ENCODE measurements around the gene TLE1. TPM values are rescaled to one million over a fixed set of nuclear protein-coding genes. Genes with fewer than 3 reads are reported as not detected.

TLE1 gene
- total and polyA plus RNA-seq, 2 donors (not counting 1 experiment from before 2014, with no cell fraction given) = 33.5 to 80.3 TPM

DNA sequence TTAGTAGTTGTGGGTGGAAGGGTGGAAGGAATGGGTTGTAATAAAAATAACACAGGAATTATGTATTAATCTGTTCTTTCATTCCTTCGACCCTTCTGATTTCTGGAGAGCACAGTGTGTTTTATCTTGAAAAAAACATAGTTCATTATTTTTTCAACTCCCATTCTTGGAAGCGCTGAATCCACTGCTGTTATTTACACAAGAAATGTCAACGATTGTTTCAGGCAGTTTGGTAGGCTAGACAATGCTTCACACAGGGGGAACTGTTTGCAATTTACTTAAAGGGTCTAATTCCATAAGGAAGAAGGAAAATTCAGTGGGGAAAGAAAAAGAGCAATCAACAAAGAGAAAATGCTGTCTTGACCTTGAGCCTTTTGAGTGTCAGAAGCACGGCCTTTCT, 142.9 kb downstream of the TLE1 start:
- Mint-ChIP-seq H3K4me3 (no peak overlapping the region), H3K27me3 (peaks cover 11% of the 10 kb centered on the region), H3K9me3 (ENCODE audit: insufficient read depth) (no peaks in the 10 kb centered on the region), H3K27ac (no peak overlapping the region), H3K4me1 (no peaks in the 10 kb centered on the region)
- intact Hi-C loops (cut with micrococcal nuclease) = no loop called here
- ChIA-PET CTCF (no interaction called here), POLR2A (no interaction called here)
- no peaks in the 10 kb centered on the region for H3K36me3 ChIP-seq (replicated peaks in 1 of 2; ENCODE audit: control extremely low read depth in 1 of 2, control insufficient read depth in 1 of 2, extremely low read depth in 1 of 2, insufficient read depth in 2 of 2, low read length in 1 of 2)
- DNase-seq = no peak
- WGBS (ENCODE audit: insufficient coverage) = 50% methylated on average over 1 of the region's 4 CpGs
- no peak overlapping the region for H3K9ac ChIP-seq (ENCODE audit: low read length)
- H3K27ac ChIP-seq (ENCODE audit: low read length in 2 of 2) = no peak overlapping the region
- no peaks in the 10 kb centered on the region for H4K20me1 ChIP-seq (ENCODE audit: control insufficient read depth, insufficient read depth, low read length, poor library complexity, severe bottlenecking)
- no peaks in the 10 kb centered on the region for H3K9me3 ChIP-seq (ENCODE audit: control extremely low read depth in 1 of 3, control insufficient read depth in 2 of 3, insufficient read depth in 1 of 3, low read length in 2 of 3)
- H2AFZ ChIP-seq (ENCODE audit: insufficient read depth, low read depth, low read length, poor library complexity, severe bottlenecking) = no peak overlapping the region
- ATAC-seq (ENCODE audit: low read depth) = no peak
- H3K79me2 ChIP-seq (ENCODE audit: control insufficient read depth, insufficient read depth, low read length) = no peaks in the 10 kb centered on the region
- no peak overlapping the region for H3K4me3 ChIP-seq (ENCODE audit: control extremely low read depth in 1 of 5, extremely low read depth in 1 of 5, insufficient read depth in 1 of 5, low read depth in 2 of 5, low read length in 4 of 5)
- H3K4me2 ChIP-seq (replicated peaks; ENCODE audit: low read depth, low read length, poor library complexity, severe bottlenecking) = no peak overlapping the region
- peaks cover 0 to 8% (median 4%) of the 10 kb centered on the region in 4 experiments for H3K27me3 ChIP-seq (replicated peaks in 1 of 4; ENCODE audit: control extremely low read depth in 1 of 4, control insufficient read depth in 3 of 4, insufficient read depth in 4 of 4, low read length in 3 of 4)
- no peak for TF ChIP-seq EZH2 (IDR thresholded peaks at IDR 0.05; ENCODE audit: borderline replicate concordance, insufficient read depth, low read depth, low read length, poor library complexity, severe bottlenecking)
- TF ChIP-seq, protein P1, sequence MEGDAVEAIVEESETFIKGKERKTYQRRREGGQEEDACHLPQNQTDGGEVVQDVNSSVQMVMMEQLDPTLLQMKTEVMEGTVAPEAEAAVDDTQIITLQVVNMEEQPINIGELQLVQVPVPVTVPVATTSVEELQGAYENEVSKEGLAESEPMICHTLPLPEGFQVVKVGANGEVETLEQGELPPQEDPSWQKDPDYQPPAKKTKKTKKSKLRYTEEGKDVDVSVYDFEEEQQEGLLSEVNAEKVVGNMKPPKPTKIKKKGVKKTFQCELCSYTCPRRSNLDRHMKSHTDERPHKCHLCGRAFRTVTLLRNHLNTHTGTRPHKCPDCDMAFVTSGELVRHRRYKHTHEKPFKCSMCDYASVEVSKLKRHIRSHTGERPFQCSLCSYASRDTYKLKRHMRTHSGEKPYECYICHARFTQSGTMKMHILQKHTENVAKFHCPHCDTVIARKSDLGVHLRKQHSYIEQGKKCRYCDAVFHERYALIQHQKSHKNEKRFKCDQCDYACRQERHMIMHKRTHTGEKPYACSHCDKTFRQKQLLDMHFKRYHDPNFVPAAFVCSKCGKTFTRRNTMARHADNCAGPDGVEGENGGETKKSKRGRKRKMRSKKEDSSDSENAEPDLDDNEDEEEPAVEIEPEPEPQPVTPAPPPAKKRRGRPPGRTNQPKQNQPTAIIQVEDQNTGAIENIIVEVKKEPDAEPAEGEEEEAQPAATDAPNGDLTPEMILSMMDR (IDR thresholded peaks at IDR 0.05) = no peak
- H3K4me1 ChIP-seq (ENCODE audit: control insufficient read depth in 2 of 2, insufficient read depth in 2 of 2, low read length in 2 of 2) = no peaks in the 10 kb centered on the region

DNA sequence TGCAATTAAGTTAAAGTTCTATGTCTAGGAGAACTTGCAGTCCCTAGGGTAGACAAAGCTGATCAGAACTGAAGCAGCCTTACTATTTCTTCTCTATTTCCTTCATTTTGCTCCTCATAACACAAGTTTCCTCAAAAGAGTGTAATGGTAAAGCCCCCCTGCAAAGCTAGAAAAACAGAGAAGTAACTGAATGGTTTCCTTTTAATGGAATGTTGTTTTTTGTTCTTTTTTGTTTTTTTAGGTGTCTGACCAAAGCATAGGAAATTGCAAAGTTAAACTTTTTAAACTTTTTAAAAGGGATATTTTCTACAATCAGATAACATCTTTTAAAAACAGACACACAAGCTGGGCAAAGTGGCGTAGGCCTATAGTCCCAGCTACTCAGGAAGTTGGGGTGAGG, 145.7 kb downstream of the TLE1 start:
- no peak overlapping the region for H3K4me3 Mint-ChIP-seq
- no peaks in the 10 kb centered on the region for H4K20me1 ChIP-seq (ENCODE audit: control insufficient read depth, insufficient read depth, low read length, poor library complexity, severe bottlenecking)
- TF ChIP-seq EZH2 (IDR thresholded peaks at IDR 0.05; ENCODE audit: borderline replicate concordance, insufficient read depth, low read depth, low read length, poor library complexity, severe bottlenecking) = no peak
- TF ChIP-seq, protein P1 (IDR thresholded peaks at IDR 0.05) = no peak
- H3K4me3 ChIP-seq (ENCODE audit: control extremely low read depth in 1 of 5, extremely low read depth in 1 of 5, insufficient read depth in 1 of 5, low read depth in 2 of 5, low read length in 4 of 5) = no peak overlapping the region
- no peak for ATAC-seq (ENCODE audit: low read depth)
- POLR2A ChIA-PET = no interaction called here
- intact Hi-C loops (cut with micrococcal nuclease) = no loop called here
- H3K9me3 Mint-ChIP-seq (ENCODE audit: insufficient read depth) = no peaks in the 10 kb centered on the region
- H3K4me1 ChIP-seq (ENCODE audit: control insufficient read depth in 2 of 2, insufficient read depth in 2 of 2, low read length in 2 of 2) = no peaks in the 10 kb centered on the region
- H3K9ac ChIP-seq (ENCODE audit: low read length) = no peak overlapping the region
- no peak overlapping the region for H2AFZ ChIP-seq (ENCODE audit: insufficient read depth, low read depth, low read length, poor library complexity, severe bottlenecking)
- H3K9me3 ChIP-seq (ENCODE audit: control extremely low read depth in 1 of 3, control insufficient read depth in 2 of 3, insufficient read depth in 1 of 3, low read length in 2 of 3) = no peaks in the 10 kb centered on the region
- no peak overlapping the region for H3K27ac Mint-ChIP-seq
- H3K36me3 ChIP-seq (replicated peaks in 1 of 2; ENCODE audit: control extremely low read depth in 1 of 2, control insufficient read depth in 1 of 2, extremely low read depth in 1 of 2, insufficient read depth in 2 of 2, low read length in 1 of 2) = no peaks in the 10 kb centered on the region
- WGBS (ENCODE audit: insufficient coverage) = no CpG with 5 or more reads among the region's 1 CpG
- no peak overlapping the region for H3K27ac ChIP-seq (ENCODE audit: low read length in 2 of 2)
- CTCF ChIA-PET = no interaction called here
- peaks cover 0 to 5% (median under 1%) of the 10 kb centered on the region in 4 experiments for H3K27me3 ChIP-seq (replicated peaks in 1 of 4; ENCODE audit: control extremely low read depth in 1 of 4, control insufficient read depth in 3 of 4, insufficient read depth in 4 of 4, low read length in 3 of 4)
- H3K27me3 Mint-ChIP-seq = peaks cover 5% of the 10 kb centered on the region
- DNase-seq = no peak
- H3K79me2 ChIP-seq (ENCODE audit: control insufficient read depth, insufficient read depth, low read length) = no peaks in the 10 kb centered on the region
- H3K4me1 Mint-ChIP-seq = no peaks in the 10 kb centered on the region
- no peak overlapping the region for H3K4me2 ChIP-seq (replicated peaks; ENCODE audit: low read depth, low read length, poor library complexity, severe bottlenecking)
